NCI-H2029 treated with DMSO at 0.1 percent for 48 hours (cell line): ENCODE measurements around the gene B3GALT4.
A peak's percentile ranks its signal among the peaks of the same experiment; 100 is the strongest.

ENCODE experiments used
- DNase-seq: peaks from one replicate; lab custom pipeline; 2025; lab: John Stamatoyannopoulos, UW

The B3GALT4 gene

GRCh38 chr6:33315793-33316602 is 39.1 kb downstream of the B3GALT4 start:
- DNase-seq: no peak

GRCh38 chr6:33316603-33317418 is 39.9 kb downstream of the B3GALT4 start:
- DNase-seq: no peak

DNA sequence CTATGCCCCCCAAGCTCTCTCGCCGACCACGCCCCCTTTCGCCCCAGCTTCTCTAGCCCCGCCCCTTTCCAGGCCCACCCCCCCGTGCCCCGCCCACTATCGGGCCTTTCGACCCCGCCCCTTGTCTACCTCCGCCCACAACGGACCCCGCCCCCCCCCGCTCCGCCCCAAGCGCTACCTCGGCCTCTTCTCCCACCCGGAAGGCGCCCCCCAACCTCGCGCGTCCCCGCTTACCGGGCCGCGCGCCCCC is 40.4 kb downstream of the B3GALT4 start:
- no peak for DNase-seq

GRCh38 chr6:33317669-33318425 is 40.9 kb downstream of the B3GALT4 start, which contains the start of gene ZBTB22:
Gene ZBTB22 (minus strand): TSS chr6:33317744. CDS start chr6:33316916, 828 bp downstream.
- DNase-seq: peak; percentile 95

DNA sequence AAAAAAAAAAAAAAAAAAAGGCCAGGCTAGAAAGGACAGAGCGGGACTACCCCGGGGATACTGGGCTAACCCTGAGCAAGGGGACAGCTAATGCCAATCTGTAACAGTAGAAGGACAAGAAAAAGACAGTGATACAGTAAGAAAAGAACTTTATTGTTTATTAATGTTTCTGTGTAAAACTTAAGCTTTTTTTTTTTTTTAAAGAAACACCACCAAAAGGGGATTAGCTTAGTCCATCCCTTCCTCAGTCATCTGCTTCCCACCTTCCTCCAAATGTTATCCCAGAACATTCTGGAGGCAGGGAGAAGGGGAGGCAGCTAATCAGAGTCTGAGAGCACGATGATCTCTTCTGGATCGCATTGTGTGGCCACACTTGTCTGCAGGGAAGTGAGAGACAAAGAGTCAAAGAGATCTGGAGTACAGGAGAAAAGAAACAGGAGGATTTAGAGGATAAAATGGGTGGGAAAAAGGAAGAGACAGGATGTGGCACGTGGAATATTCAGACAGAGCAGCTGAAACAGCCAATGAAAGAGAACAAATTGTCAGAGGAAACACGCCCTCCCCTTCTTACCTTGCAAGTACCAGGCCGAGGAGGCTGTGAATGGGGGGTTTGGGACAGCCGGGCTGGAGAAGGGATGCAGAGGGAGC is 41.6 kb downstream of the B3GALT4 start:
- no peak for DNase-seq

DNA sequence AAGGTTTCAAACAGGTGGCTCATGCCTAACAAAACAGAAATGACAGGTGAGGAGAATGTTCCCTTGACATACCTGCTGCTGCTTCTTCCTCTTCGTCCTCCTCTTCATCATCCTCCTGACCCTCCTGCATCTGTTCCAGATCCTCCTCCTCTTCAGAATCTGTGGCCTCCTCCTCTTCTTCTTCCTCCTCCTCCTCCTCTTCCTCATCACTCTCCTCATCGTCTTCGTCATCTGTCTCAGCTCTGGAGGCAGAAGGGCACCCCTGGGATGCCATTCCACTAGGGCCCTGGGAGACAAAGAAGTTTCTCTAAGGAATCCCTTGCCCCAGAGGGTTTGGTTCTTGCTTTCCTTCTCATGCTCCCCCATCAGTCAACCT is 43.0 kb downstream of the B3GALT4 start:
- DNase-seq: no peak

DNA sequence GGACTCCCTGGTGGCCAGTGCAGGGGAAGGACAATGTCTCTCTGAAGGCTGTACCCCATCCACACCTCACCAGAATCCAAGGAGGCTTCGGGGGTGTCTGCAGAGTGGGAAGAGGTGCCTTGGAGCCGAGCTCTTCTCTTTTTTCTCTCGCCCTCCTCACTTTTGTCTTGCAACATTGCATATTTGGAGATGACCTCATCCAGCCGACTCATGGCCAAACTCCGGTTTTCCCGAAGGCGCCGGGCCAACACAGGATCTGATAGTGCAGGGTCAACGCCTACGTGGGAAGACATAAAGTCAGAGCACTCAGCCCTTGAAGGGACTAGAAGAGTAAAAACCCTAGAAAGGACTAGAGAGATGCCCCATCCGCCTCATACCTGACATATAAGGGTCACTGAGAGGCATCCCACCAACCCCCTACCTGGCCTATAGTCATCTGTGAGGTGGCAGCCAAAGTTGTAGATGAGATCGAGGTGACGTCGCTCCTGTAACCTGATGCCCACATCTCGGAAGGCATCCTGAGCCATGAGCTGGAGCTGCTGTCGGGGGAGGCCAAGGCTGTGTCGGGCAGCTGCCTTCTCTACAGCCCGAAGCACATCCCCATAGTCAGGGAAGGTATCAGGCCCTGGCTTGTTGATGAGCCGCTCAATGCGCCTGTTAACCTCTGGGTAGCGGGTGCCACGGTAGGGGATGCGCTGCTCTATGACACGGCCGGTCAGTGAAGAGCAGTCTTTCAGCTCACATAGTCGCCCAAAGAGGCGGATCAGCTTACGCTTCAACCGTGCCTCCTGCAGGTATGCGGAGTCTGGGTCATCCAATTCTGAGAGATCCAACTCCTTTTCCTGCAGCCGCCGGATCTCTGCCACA is 43.6 kb downstream of the B3GALT4 start:
- no peak for DNase-seq

GRCh38 chr6:33321227-33321626 is 44.3 kb downstream of the B3GALT4 start:
- no peak for DNase-seq

- no peak for DNase-seq
Observed at GRCh38 chr6:33323623-33323948, 46.7 kb downstream of the B3GALT4 start.

- DNase-seq: no peak
Observed at GRCh38 chr6:33324125-33324524, 47.2 kb downstream of the B3GALT4 start.
